Peyer's patch (tissue), 4 donors: ENCODE measurements around the gene ADAMTS1.

Experiments used
- CTCF ChIP-seq, 6 experiments: fragments of 450-650 bp in 4 of 6; fragments of 200-600 bp in 2 of 6; sonication (generic) in 1 of 6; IDR thresholded peaks; one replicate each; pipeline ENCODE4 v1.5.1; 2017 to 2019; ENCODE audit warnings: antibody characterized with exemption in 6 of 6, mild to moderate bottlenecking in 3 of 6, moderate library complexity in 1 of 6
- POLR2A ChIP-seq, 2 donors: fragments of 450-650 bp; IDR thresholded peaks; one replicate each; pipeline ENCODE4 v1.5.1; 2017; ENCODE audit warnings: antibody characterized with exemption in 2 of 2, mild to moderate bottlenecking in 2 of 2, moderate library complexity in 2 of 2

DNA sequence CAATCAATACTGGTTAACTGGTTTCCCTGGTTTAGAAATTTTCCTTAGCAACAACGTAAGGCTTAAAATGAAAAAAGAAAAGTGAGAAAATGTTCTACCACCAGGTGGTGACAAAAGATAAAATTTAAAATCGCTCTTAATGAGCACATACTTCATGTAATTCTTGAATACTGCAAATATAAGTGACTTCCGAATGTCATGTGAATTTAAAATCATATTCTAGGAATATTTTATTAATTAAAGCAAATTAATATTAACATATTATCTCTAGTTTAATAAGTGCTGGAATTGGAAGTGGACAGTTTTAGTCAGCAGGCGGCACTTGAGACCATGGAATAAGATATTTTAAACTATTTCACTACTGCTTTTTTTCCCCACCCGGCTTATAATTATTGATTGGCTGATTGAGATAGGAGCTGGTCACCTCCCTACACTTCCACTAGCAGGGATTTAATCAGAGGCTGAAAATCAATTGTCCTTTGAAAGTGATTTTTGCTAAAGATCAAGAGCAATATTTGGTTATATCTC is 5.0 kb upstream of the ADAMTS1 start:
- TF ChIP-seq CTCF (IDR thresholded peaks at IDR 0.05) (peak in 5 of 6 experiments; percentile 43 to 69 (median 58)), POLR2A (IDR thresholded peaks at IDR 0.05) (no peak)
